Measurements from ENCODE around the gene AFF3. TPM values are rescaled to one million over a fixed set of nuclear protein-coding genes. Genes with fewer than 3 reads are reported as not detected.

AFF3 gene
- total RNA-seq, 2 donors from 2014 or later = 10.8 to 16.2 TPM

DNA sequence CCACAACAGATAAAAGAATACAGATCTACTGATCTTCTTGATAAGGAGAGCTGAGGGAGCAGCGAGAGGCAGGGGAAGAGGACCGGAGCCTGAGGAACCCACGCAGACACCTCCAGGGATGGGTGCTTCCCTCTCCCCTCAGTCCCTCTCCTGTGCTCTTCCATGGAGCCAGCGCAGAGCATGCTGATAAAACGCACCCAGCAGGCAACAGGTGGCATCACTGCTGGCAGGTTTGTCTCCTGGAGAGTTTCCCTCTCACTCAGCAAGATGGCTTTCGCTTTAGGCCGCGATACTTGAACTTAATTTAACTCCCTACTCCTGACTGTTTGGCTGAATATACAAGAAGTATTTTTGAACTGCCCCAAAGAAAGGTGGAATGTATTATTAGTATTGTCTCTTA lies 489.5 kb downstream of the AFF3 start:
- Histone ChIP-seq H3K36me3 (no peaks in the 10 kb centered on the region), H3K4me3 (no peak overlapping the region), H3K27me3 (no peaks in the 10 kb centered on the region), H3K27ac (no peak overlapping the region), H3K4me1 (peaks cover 0 to 28% of the 10 kb centered on the region in 2 donors), H3K9me3 (no peaks in the 10 kb centered on the region)
- TF ChIP-seq, protein P1, sequence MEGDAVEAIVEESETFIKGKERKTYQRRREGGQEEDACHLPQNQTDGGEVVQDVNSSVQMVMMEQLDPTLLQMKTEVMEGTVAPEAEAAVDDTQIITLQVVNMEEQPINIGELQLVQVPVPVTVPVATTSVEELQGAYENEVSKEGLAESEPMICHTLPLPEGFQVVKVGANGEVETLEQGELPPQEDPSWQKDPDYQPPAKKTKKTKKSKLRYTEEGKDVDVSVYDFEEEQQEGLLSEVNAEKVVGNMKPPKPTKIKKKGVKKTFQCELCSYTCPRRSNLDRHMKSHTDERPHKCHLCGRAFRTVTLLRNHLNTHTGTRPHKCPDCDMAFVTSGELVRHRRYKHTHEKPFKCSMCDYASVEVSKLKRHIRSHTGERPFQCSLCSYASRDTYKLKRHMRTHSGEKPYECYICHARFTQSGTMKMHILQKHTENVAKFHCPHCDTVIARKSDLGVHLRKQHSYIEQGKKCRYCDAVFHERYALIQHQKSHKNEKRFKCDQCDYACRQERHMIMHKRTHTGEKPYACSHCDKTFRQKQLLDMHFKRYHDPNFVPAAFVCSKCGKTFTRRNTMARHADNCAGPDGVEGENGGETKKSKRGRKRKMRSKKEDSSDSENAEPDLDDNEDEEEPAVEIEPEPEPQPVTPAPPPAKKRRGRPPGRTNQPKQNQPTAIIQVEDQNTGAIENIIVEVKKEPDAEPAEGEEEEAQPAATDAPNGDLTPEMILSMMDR (IDR thresholded peaks at IDR 0.05) = no peak
- no peak for DNase-seq (ENCODE audit: low spot score)

DNA sequence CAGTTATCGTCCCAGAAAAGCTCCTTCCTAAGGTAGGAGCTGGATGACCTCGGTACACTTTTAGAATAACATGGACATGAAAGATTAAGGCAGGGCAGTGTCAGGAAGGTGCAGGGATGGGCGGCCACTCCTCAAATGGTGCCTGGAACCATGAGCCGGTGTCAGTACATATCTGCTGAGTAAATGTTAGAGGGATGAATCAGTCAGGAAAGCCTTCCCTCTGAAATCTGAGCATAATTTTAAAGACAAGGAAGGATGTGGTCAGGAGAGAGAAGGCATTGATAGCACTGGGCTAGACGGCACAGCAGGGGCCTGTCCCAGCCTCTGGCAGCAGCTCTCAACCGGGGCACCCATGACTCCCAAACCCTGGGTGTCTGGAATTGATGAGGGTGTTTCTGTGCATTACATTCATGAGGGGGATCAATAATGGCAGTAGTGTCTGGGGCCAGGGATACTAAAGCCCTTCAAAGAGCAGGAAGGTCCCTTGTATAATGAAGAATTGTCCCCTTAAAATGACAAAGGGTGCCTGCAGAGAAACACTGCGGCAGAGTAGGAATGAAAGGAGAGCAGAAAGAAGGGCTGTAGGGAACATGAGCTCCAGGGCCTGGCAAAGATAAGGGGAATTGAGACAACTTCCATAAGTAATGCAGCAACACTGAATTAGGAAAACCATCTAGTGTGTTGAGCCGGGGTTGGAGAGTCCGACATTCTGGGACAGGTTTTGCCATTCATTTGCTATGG lies 490.3 kb downstream of the AFF3 start:
- Histone ChIP-seq H3K9me3 (no peaks in the 10 kb centered on the region), H3K27ac (peak overlapping the region in 1 of 2 donors; percentile 11), H3K4me3 (no peak overlapping the region), H3K4me1 (peaks cover 0 to 27% of the 10 kb centered on the region in 2 donors), H3K27me3 (no peaks in the 10 kb centered on the region), H3K36me3 (no peaks in the 10 kb centered on the region)
- DNase-seq (ENCODE audit: low spot score) = no peak
- TF ChIP-seq, protein P1 (IDR thresholded peaks at IDR 0.05) = no peak

DNA sequence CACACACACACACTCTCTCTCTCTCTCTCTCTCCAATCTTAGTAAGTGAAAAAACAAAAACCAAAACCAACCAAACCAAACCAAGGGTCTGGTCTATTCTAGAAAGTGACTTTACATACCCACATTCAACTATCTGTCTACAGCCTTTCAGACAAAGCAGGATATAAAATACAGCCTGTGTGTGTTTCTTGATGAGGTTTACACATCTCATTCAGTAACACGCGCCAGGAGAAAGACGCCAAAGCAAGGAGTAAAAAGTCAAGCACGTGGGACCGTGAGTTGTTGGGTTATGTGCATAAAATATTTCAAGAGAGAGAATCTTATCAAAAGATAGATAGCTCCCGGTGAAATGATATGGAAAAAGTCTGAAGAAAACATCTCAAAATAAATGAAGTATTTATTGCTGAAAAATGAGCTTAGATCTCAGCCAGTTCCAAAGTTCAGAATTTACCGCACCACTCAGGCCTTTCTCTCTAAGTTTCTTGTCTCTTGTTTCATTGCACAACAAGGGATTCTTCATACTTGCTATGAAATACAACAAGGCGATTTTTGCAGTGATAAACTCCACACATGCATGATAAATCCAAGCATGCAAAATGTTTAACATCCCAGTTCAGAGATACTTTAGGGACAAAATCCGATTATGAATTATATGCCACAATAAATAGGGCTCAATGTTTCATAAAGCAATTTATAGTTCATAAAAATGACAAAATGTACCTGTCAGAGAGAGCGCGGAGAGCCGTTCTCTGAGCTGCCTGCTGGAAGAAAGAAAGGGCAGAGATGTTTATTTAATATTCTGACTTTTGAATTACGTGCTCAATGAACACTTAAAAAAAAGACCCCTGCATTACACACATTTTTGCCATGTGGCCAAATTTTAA lies 493.2 kb downstream of the AFF3 start:
- DNase-seq (ENCODE audit: low spot score) = no peak
- Histone ChIP-seq H3K27ac (peak overlapping the region; percentile 72 to 75), H3K9me3 (no peaks in the 10 kb centered on the region), H3K4me1 (peaks cover 0 to 29% of the 10 kb centered on the region in 2 donors), H3K36me3 (no peaks in the 10 kb centered on the region), H3K27me3 (no peaks in the 10 kb centered on the region), H3K4me3 (no peak overlapping the region)
- TF ChIP-seq, protein P1 (IDR thresholded peaks at IDR 0.05) = no peak

DNA sequence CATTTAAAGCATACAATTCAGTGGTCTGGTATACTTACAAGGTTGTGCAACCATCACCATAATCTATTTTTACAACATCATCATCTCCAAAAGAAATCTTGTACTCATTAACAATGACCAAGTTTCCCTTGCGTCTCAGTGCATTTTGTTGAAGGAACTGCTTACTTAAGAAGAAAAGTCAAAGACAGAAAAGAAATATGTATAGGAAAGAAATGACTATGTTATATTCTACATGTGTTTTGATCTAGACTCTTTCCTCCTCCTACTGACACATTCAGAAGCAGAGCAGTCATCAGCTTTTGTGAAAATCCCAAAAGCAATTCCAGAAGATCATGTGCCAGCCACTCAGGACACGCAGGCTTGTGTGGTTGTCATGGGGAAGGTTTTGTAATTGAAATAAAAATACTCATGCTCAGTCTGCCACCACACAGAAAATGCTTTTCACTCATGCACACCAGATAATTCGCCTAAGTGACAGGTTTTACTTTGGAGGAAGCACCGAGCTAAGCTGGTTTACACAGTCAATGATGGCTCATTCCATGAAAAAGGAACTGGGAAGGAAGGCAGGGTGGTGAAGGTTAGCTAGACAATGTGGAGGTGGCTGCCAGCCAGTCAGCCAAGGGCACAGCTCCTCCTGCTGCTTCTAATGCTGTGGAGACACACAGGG lies 494.1 kb downstream of the AFF3 start:
- DNase-seq (ENCODE audit: low spot score) = no peak
- TF ChIP-seq, protein P1 (IDR thresholded peaks at IDR 0.05) = no peak
- no peaks in the 10 kb centered on the region for H3K27me3 ChIP-seq
- H3K4me3 ChIP-seq = no peak overlapping the region
- peaks cover 0 to 35% of the 10 kb centered on the region in 2 donors for H3K4me1 ChIP-seq
- no peaks in the 10 kb centered on the region for H3K9me3 ChIP-seq
- no peaks in the 10 kb centered on the region for H3K36me3 ChIP-seq
- peak overlapping the region; percentile 72 to 75 for H3K27ac ChIP-seq

DNA sequence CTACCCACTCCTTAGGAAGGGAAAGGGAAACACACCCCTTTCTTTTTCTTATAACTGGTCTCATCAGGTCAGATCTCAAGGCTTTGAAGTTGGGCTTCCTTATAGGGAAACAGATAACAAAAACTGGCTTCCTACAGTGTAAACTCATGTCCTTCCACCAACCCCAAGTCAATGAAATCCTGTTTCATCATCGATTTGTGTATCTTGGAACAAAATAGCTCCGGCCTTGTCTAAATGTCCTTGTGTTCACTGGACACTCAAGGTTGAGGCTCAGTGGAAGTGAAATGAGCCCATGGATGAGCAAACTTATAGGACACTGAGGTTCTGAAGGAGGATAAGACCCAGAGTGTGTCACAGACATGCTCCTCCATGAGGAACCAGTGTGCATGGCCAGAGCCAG lies 496.4 kb downstream of the AFF3 start:
- no peaks in the 10 kb centered on the region for H3K9me3 ChIP-seq
- peaks cover 0 to 36% of the 10 kb centered on the region in 2 donors for H3K4me1 ChIP-seq
- H3K27me3 ChIP-seq = no peaks in the 10 kb centered on the region
- DNase-seq (ENCODE audit: low spot score) = no peak
- H3K36me3 ChIP-seq = no peaks in the 10 kb centered on the region
- TF ChIP-seq, protein P1 (IDR thresholded peaks at IDR 0.05) = no peak
- H3K4me3 ChIP-seq = no peak overlapping the region
- peak overlapping the region in 1 of 2 donors; percentile 56 for H3K27ac ChIP-seq
